Activated CD4-positive, alpha-beta T cell treated with anti-CD3 and anti-CD28 coated beads, Interleukin-2, amount 50 U/mL, for 24 hours (primary cell): ENCODE results near the gene C1QTNF4.
"Not testable (repeated sequence)": the region's sequence is repeated elsewhere in the genome, so short reads cannot be mapped to it uniquely, and the experiment has no call there.

Experiments used
- DNase-seq, 2 donors: peaks; one replicate each; pipeline ENCODE4 v3.0.0-alpha.2; 2020; ENCODE audit warnings: low read depth in 1 of 2, low spot score in 1 of 2

The C1QTNF4 gene

DNA sequence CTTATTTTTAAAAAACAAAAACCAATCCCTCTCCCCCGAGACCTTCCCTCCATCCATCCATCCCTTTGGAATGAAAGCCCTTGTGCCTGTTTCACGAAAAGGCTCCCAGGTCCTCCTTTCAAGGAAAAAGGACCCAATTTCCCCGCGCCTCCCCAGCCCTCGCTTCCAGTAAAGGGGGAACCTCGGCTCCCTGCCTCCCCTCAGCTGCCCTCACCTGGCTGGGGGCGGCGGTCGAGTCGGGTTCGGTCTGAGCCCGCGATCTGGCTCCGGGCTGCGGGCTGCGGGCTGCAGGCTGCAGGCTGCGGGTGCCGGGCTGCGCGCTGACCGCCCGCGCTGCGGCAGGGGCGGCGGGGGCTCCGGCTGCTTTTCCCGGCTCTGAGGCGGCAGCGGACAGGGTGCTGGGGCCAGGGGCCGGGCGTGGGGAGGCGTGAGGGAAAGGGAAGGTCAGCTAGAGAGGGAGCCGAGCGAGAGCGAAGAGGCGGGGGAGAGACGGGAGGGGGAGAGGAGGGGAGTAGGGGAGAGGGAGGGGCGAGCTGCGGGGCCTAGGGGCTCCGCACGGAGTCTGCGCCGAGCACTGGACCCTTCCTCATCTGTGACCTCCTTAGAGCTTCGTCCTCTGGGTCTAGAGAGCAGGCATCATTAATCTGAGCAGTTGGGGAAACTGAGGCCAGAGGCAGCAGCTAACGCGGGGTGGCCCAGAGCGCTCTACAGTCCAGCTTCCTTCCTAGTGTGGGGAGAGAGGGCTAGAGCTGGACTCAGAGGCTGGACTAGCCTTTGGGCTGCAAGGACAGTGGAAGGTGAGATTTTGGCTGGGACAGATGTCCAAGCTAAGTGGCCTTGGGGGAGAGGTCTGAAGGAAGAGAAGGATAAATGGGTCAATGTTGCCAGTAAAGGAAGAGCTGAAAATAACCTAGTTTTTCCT, at the start of gene C1QTNF4:
Gene C1QTNF4, minus strand, starts transcription at position 478 of the 922 bp plus-strand sequence. CDS start 3,601 bp downstream, outside the sequence.
- no peak for DNase-seq

DNA sequence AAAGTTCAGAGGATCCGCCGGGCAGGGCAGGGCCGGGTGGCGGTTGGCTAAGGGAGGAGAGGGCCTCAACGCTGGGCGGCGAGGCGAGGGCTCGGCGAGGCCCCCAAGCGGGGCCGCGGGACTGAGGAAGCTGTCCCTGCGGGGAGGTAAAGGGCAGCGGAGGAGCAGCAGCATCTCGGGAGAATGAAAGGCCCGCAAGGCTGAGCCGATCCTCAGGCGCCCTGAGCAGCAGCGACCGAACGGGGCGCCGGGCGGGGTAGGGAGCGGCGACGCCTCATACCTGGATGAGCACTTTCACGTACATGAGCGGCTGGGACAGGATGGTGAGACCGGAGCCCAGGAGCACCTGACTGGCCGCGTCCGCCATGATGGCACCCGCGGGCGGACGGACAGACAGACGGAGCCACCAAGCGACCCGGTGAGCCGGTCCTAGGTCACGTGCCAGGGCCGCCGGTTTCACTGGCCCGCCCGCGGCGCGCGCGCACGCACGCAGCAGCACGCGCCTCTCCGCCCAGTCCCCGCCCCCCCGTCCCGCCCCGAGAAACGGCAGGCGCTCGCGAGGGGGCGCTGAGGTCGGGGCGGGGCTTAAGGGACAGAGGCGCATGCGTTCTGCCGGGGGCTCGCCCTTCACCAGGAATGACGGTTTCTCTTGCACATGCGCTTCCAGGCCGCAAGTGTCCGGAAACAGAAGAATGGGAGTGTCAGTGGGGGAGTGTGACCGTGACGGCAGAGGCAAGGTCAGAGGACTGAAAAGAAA, 48.1 kb upstream of the C1QTNF4 start, which contains the start of gene MTCH2:
Gene MTCH2, minus strand, starts transcription at position 461 of the 757 bp plus-strand sequence. Its CDS starts 94 bp downstream, at position 367.
- peak; percentile 89 to 94 for DNase-seq

DNA sequence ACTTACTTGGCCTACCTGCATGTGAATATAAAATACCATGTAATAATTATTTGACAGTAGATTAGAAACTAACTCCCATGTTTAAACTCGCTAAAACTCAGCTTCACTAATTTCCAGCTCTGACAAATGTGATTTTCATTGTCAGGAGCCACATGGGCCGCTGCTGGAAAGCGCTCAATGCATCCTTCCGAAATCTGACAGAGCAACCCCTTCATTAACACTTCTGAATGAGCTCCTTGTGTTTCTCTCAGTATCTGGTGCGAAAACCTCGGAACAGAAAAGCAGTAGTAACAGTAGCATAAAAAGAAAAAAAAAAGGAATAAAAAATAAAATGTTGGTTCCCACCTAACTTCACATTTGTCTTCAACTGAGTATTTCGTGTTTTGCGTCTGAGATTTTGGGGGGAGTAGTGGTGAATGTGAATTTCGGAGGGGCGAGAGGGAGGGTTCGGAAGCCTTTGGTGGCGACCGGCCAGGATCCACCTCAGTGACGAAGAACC, 47.4 kb upstream of the C1QTNF4 start:
- no peak for DNase-seq

DNA sequence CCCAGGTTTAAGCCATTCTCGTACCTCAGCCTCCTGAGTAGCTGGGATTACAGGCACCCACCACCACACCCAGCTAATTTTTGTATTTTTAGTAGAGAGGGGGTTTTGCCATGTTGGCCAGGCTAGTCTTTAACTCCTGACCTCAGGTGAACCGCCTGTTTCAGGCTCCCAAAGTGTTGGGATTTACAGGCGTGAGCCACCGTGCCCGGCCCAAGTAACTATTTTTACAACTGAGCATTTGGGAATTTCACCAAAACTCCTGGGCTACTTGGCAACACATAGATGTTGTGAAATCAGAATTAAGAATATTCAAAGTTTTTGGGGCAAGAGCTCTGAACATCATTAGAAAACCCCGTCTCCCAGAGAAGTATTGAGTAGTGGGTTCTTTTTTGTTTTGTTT, 46.3 kb upstream of the C1QTNF4 start:
- not testable (repeated sequence) for DNase-seq

DNA sequence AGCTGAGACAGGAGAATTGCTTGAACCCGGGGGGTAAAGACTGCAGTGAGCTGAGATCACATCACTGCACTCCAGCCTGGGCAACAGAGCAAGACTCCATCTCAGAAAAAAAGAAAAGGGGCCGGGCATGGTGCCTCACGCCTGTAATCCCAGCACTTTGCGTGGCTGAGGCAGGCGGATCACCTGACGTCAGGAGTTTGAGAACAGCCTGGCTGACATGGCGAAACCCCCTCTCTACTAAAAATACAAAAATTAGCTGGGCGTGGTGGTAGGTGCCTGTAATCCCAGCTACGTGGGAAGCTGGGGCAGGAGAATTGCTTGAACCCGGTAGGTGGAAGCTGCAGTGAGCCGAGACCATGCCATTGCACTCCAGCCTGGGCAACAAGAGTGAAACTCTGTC, 42.1 kb upstream of the C1QTNF4 start:
- DNase-seq: not testable (repeated sequence)

DNA sequence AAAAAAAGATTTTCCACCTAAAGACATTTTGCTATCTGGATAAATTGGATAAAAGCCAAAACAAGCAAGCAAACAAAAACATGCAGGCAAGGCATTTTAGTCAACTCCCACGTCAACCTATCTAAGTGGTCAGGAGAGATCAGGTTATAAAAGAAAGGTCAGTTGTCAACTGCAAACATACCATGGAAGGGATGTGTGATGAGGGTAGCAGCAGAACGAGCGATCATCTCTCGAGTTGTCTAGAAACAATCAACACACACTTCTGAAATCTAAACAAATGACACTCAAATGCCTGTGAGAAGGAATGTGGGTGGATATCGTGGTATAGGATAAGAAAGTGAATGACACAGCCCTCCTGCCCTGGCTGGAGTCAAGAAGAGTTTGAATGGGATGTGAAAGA, 37.3 kb upstream of the C1QTNF4 start:
- no peak for DNase-seq

DNA sequence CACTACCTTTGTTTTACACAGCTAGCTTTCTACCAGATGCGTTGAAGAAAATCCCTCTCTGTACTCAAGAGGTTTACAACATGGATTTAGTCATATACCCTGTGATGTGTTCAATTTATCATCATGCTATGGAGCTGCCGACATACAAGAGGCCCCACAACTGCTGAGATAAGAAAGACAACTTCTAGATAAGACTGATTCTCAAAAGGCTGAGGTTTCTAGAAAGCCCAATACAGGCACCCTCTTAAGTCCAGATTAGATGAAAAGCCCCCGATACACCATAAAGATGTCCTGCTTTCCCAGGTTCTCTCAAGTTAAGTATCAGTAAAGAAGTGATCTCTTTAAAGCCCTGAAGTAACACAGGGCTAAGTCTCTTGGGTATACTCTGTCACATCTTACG, 33.8 kb upstream of the C1QTNF4 start:
- DNase-seq: no peak

DNA sequence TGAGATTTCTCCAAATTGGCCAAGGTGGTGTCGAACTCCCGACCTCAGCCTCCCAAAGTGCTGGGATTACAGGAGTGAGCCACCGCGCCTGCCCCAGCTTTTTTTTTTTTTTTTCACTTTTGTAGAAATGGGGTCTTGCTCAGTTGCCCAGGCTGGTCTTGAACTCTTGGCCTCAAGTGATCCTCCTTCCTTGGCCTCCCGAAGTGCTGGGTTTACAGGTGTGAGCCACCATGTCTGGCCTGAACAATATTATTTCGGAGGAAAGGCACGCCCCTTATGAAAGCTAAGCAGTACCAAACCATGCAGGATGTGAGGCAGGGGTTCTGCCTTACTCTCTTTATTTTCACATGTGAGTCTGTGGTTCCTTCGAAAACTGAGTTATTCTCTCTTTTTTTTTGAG, 32.0 kb upstream of the C1QTNF4 start:
- no peak for DNase-seq

DNA sequence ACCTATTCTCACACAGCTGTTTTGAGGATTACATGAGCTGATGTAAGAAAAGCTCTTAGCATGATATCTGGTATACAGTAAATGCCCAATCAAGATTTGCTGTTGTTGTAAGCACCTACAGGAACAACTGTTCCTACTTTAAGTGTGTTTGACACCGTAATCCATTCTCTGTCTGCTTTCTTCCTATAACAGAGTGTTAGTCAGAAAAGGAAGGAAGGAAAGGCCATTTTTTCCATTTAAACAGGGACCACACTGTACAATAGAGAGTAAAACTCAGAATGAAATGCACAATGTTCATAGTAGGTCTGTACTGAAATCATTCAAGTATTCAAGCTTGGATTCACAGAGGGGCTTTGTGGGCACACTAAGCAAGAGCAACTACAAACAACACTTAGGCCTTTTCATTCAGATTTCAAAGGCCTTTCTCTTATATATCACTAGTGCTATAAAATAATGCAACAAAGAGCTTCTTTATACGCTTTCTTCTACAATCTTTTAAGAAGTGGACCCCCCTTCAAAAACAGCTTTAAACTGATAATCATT, 26.7 kb upstream of the C1QTNF4 start:
- DNase-seq: no peak

DNA sequence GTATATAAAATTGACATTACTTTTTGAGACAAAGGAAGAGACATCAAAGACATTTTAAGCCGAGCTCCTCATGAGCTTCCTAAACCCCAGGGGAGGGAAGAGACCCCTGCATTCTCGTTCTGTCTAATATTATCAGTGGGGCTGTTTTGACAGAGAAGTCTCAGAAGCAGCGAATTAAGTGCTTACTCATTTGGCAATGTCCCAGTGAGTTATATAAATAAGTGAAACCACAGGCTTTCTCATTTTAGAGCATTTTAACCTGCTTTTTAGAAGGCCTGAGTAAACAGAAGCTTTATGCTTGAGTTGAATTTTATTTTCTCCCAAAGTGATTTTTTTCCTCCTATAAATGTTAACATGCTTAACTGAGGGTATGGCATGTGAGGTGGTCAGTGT, 23.2 kb upstream of the C1QTNF4 start:
- DNase-seq: no peak

DNA sequence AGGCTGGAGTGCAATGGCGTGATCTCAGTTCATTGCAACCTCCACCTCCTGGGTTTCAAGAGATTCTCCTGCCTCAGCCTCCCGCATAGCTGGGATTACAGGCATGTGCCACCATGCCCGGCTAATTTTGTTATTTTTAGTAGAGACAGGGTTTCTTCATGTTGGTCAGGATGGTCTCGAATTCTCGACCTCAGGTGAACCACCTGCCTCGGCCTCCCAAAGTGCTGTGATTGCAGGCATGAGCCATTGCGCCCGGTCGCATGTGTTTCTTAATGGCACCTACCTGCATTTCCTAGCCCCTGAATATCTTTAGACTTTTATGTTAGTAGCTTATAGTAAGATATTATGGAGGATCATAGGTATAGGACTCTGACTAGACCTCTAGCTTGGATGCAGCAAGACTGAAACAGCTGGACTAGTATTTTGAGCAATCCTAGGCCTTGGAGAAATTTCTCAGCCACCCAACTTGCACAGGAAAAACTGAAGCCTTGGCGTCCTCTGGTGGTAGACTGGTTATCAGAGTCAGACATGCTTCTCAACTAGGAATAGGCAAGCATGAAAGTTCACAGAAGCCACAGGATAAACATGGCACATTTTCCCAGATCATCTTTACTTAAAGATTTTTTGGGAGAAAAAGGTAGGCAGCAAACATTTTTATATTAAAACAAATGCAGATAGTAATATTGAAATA, 22.7 kb upstream of the C1QTNF4 start:
- DNase-seq: no peak

DNA sequence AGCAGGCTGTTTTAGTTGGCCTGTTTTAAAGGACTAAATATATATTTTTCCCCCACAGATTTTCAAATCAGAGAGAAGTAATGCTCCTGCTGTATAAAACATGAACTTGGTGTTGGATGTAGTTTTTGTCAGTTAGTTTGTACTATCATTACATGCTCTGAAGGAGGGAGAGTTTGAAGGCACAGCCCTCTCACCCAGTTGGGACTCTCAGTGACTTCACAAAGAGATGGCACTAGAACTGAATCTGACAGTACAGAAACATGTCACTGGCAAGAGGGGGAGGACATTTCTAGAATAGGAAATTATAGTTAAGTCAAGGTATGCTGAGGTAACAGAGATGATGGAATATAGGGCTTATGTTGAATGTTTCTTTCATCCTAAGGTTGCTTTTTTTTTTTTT, 21.0 kb upstream of the C1QTNF4 start:
- DNase-seq: no peak

DNA sequence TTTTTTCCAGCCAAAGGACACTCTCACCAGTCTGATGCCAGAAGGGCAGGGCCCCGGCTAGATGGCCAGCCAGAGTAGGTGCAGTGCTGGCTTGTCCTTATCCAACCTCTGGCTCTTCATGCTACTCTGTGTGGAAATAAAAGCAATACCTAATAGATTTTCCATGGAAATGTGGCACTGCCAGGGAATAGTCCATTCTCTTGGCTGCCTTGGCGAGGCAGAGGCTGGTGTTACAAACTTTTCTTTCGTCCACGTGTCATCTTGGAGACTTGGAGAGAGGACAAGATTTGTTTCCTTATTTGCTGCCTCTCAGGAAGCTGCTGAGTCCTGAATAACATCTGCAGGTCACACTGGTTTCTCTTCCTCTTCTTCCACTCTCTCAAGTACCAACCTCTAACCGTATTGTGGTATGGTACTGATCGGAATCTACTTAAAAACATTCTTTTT, 17.2 kb upstream of the C1QTNF4 start:
- no peak for DNase-seq

DNA sequence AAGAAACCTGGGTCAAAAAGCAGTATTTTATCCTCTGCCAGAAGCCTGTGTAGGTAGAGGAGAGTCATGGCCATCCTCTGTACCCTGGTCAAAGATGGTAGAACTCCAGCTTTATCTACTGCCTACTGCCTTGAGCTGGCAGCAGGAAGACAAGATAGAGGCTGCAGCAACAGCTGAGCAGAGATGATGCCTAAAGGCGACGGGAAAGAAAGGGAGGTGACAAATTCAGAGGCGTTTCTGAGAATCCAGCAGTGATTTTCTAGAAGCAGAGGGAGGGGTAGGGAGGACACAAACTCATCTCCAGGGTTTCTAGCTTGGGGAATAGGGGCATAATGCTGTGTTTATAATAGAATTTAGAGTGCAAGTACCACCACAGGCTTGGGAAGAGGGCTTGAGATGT, 15.5 kb upstream of the C1QTNF4 start:
- no peak for DNase-seq

DNA sequence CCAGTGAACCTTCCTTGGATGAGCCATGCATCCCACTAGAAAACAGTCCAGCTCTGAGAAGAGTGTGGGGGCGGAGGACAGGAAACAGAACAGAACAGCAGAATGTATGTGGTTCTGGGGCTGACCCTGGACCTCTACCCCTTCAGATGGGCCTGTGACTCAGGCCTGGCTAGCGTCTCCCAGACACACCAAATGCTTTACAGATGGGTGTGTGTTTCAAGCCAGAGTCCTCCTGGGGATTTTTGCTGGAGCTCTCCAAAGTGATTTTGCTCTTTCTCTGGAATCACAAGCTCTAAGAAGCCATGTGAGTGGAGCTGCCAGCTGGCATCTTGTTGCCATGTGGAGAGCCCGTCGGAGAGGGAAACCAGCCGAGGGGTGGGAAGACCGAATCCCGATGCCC, 13.2 kb upstream of the C1QTNF4 start:
- DNase-seq: no peak

DNA sequence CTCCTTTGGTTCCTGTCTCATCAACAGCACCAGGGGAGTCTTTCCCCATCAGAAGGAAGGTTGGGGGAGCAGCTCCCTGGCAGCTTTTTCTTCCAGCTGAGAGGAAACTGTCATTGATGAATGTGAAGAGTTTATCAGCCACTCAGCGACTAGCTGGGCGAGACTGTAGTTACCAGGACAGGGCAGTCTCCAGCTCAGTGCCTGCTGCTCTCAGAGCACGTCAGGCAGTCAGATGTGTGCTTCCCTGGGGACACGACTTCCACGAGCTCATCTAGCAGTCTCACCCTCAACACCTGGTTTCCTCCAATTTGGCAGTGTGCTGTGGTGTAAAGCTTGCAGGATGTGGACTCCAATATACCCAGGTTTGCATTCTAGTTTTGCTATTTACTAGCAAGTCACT, 12.5 kb upstream of the C1QTNF4 start:
- DNase-seq: no peak

DNA sequence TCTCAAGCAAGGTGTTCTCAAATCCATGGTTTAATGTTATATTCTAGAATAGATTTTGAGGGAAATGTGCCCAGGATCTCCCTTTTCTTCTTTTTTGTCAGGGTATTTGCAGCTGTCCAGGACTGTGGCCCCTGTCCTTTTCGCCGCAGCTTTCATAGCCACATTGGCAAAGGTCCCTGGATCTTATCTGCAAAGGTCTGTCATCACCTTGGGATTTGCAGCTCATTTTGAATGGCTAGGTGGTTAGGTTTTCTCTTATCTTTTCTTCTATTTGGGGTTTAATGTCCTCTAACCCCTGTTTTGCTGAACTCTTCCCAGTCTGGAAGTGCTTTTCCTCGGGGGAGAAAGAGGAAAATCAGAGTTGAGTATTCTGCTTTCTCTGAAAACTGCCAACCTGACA, 11.7 kb upstream of the C1QTNF4 start:
- DNase-seq: no peak

DNA sequence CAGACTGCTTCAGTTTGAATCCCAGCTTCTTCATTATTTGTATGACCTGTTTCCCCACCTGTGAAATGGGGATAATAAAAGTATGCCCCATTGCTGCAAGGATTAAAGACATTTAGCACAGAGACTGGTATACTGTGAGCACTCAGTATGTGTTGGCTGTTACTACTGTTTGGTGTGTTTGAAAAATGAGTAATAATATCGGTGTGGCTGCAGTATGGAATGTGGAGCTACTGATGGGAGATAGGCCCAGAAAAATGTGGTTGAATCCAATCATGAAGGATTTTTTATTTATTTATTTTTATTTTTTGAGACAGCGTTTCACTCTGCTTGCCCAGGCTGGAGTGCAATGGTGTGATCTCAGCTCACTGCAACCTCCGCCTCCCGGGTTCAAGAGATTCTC, 9.1 kb upstream of the C1QTNF4 start:
- no peak for DNase-seq

DNA sequence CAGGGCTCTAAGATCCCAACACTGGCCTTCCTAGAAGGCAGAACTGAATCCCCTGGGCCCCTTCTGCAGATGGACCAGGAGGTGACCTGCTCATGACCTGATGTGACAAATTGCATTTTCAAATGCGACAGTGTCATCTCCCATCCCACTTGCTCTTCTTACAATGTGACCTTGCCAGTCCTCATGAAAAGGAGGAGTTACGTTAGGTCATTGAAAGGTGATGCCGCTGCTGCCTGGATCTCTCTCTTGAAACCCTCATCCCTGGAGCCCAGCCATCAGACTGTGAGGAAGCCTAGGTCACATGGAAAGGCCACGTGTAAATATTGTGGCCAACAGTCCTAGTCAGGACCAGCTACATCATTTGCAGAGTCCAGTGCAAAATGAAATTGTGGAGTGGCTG, 5.7 kb upstream of the C1QTNF4 start:
- no peak for DNase-seq

DNA sequence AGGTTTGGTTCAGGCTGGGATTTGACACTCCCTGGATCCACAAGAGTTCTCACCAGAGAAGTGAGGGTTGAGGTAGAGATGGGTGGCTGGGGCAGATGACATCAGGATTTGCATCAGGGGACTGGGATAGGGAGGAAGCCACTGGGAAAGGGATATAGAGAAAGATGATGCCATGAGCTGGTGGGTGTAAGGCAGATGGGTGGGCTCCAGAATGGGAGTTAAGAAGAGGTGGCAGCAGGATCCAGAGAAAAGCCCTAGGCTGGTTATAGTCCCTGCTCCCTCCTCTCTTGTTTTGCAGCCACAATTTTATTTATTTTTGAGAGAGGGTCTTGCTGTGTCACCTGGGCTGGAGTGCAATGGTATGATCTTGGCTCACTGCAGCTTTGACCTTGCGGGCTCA, 1.8 kb upstream of the C1QTNF4 start:
- DNase-seq: no peak

DNA sequence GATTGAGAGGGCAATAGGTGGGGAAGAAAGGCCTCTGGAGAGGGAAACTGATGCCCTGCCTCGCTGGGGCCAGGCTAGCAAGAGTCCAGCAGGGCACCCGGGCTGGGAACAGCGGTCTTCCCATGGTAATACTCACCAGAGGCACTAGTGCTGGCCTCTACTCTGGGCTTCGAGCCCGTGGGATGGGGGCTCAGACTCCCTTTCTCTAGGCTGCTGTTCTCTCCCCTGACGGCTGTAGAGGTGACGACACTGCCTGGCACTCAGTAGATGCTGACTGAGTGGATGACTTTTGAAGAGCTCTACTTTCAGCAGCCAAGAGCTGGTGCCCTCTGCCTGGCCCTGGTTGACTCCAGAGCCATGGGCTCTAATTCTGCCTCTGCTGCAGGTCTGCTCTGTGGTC, 818 bp upstream of the C1QTNF4 start:
- no peak for DNase-seq
